ENCODE data around the gene SPATC1L.

DNA sequence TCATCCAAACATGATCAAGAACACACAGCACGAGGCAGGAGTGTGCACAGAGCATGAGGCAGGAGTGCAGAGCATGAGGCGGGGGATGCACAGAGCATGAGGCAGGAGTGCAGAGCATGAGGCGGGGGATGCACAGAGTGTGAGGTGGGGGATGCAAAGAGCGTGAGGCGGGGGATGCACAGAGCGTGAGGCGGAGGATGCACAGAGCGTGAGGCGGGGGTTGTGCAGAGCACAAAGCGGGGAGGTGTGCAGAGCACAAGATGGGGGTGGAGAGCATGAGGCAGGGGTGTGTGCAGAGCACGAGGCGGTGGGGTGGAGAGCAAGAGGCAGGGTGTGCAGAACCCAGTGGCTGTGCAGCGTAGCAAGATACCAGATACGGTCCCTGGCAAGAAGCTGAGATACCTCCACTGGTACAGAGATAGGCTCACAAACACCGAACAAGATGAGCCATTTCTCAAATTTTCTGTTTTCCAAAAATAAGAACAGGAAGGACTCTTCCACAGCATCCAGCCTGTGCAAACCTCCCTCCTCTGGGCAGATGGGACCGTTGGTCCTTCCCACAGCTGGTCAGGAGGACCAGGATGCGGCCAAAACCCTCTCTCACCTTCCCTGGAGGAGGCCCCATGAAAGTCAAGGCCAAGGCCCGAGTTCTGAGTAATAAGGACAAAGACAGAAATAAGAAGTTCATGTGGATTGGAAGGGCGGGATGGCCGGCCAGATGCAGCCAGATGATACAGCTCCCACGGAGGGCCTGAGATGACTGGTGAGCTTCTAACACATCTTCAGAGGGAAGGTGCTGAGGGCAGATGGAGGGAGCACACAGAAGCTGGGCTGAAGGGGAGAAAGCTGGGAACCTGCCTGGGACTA is 12.0 kb downstream of the SPATC1L start:
- TF ChIP-seq, protein P1, sequence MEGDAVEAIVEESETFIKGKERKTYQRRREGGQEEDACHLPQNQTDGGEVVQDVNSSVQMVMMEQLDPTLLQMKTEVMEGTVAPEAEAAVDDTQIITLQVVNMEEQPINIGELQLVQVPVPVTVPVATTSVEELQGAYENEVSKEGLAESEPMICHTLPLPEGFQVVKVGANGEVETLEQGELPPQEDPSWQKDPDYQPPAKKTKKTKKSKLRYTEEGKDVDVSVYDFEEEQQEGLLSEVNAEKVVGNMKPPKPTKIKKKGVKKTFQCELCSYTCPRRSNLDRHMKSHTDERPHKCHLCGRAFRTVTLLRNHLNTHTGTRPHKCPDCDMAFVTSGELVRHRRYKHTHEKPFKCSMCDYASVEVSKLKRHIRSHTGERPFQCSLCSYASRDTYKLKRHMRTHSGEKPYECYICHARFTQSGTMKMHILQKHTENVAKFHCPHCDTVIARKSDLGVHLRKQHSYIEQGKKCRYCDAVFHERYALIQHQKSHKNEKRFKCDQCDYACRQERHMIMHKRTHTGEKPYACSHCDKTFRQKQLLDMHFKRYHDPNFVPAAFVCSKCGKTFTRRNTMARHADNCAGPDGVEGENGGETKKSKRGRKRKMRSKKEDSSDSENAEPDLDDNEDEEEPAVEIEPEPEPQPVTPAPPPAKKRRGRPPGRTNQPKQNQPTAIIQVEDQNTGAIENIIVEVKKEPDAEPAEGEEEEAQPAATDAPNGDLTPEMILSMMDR (IDR thresholded peaks at IDR 0.05): no peak
- no peak for TF ChIP-seq EZH2 (IDR thresholded peaks at IDR 0.05; ENCODE audit: borderline replicate concordance, insufficient read depth, low read depth, low read length, poor library complexity, severe bottlenecking)

Data from B cell (primary cell).